ENCODE data around the gene LEAP2. TPM values are rescaled to one million over a fixed set of nuclear protein-coding genes. Genes with fewer than 3 reads are reported as not detected.

The LEAP2 gene
- total RNA-seq, 1 experiment from 2014 or later: 2.3 TPM

DNA sequence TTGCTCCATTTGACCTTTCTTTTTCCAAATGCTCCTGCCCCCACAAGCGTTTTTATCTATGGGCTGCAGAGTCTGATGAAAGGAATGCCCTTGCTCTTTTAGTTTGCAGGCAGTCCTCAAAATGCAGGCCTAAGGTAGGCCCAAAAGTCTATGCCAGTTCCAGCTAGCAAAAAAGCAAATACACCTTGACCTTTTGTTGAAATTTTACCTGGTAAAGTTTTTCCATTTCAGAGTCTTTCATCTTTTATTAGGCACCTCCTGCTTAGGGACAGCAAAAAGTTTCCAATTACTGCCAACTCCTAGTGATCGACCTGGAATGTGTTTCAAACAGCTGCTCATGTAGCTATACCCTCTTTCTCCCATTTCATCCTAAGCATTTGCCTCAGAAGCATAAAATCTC lies 2.7 kb upstream of the LEAP2 start:
- no peak for DNase-seq
- intact Hi-C loops (cut with micrococcal nuclease; ENCODE audit: unreplicated experiment): no loop called here
- CTCF ChIA-PET: no interaction called here
- BruUV-seq (replicated peaks): no TSS peak
- Mint-ChIP-seq H3K27me3 (ENCODE audit: unreplicated experiment) (no peaks in the 10 kb centered on the region), H3K27ac (ENCODE audit: unreplicated experiment) (no peak overlapping the region), H3K4me1 (ENCODE audit: low read depth, unreplicated experiment) (peaks cover 34% of the 10 kb centered on the region), H3K36me3 (ENCODE audit: insufficient read depth, unreplicated experiment) (peaks cover 86% of the 10 kb centered on the region), H3K4me3 (ENCODE audit: low read depth, unreplicated experiment) (no peak overlapping the region), H3K9me3 (ENCODE audit: low read depth, unreplicated experiment) (peaks cover 5% of the 10 kb centered on the region)
- TF ChIP-seq, protein P1, sequence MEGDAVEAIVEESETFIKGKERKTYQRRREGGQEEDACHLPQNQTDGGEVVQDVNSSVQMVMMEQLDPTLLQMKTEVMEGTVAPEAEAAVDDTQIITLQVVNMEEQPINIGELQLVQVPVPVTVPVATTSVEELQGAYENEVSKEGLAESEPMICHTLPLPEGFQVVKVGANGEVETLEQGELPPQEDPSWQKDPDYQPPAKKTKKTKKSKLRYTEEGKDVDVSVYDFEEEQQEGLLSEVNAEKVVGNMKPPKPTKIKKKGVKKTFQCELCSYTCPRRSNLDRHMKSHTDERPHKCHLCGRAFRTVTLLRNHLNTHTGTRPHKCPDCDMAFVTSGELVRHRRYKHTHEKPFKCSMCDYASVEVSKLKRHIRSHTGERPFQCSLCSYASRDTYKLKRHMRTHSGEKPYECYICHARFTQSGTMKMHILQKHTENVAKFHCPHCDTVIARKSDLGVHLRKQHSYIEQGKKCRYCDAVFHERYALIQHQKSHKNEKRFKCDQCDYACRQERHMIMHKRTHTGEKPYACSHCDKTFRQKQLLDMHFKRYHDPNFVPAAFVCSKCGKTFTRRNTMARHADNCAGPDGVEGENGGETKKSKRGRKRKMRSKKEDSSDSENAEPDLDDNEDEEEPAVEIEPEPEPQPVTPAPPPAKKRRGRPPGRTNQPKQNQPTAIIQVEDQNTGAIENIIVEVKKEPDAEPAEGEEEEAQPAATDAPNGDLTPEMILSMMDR (IDR thresholded peaks at IDR 0.05; ENCODE audit: unreplicated experiment): no peak

GRCh38 chr5:132871459-132872284 lies 1.8 kb upstream of the LEAP2 start:
- H3K27me3 Mint-ChIP-seq (ENCODE audit: unreplicated experiment): no peaks in the 10 kb centered on the region
- peaks cover 5% of the 10 kb centered on the region for H3K9me3 Mint-ChIP-seq (ENCODE audit: low read depth, unreplicated experiment)
- intact Hi-C loops (cut with micrococcal nuclease; ENCODE audit: unreplicated experiment): no loop called here
- no peak for DNase-seq
- no peak overlapping the region for H3K4me3 Mint-ChIP-seq (ENCODE audit: low read depth, unreplicated experiment)
- H3K4me1 Mint-ChIP-seq (ENCODE audit: low read depth, unreplicated experiment): peaks cover 42% of the 10 kb centered on the region
- BruUV-seq (replicated peaks): no TSS peak
- peak overlapping the region; percentile 90 for H3K27ac Mint-ChIP-seq (ENCODE audit: unreplicated experiment)
- CTCF ChIA-PET: no interaction called here
- TF ChIP-seq, protein P1 (IDR thresholded peaks at IDR 0.05; ENCODE audit: unreplicated experiment): no peak
- H3K36me3 Mint-ChIP-seq (ENCODE audit: insufficient read depth, unreplicated experiment): peaks cover 78% of the 10 kb centered on the region

DNA sequence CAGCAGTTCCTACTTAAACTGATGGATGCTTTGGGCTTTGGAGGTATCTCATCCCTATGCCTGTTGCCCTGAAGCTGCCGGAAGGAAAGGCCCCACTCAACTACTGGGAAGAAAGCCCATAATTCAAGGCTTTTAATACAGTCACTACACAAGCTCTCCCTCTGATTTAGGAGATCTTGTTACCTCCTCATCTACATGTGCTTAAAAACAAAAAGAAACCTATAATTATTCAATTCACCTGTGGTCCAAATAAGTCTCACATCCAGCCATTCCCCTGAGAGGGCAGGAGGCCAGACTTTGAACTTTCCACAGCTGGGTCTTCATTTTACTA lies 715 bp upstream of the LEAP2 start:
- no peaks in the 10 kb centered on the region for H3K27me3 Mint-ChIP-seq (ENCODE audit: unreplicated experiment)
- TF ChIP-seq, protein P1 (IDR thresholded peaks at IDR 0.05; ENCODE audit: unreplicated experiment): no peak
- no peak overlapping the region for H3K4me3 Mint-ChIP-seq (ENCODE audit: low read depth, unreplicated experiment)
- peak overlapping the region; percentile 90 for H3K27ac Mint-ChIP-seq (ENCODE audit: unreplicated experiment)
- peaks cover 5% of the 10 kb centered on the region for H3K9me3 Mint-ChIP-seq (ENCODE audit: low read depth, unreplicated experiment)
- DNase-seq: no peak
- BruUV-seq (replicated peaks): no TSS peak
- CTCF ChIA-PET: no interaction called here
- H3K4me1 Mint-ChIP-seq (ENCODE audit: low read depth, unreplicated experiment): peaks cover 46% of the 10 kb centered on the region
- H3K36me3 Mint-ChIP-seq (ENCODE audit: insufficient read depth, unreplicated experiment): peaks cover 74% of the 10 kb centered on the region
- intact Hi-C loops (cut with micrococcal nuclease; ENCODE audit: unreplicated experiment): no loop called here

- intact Hi-C loops (cut with micrococcal nuclease; ENCODE audit: unreplicated experiment): no loop called here
- CTCF ChIA-PET: no interaction called here
- no peak for DNase-seq
- Mint-ChIP-seq H3K36me3 (ENCODE audit: insufficient read depth, unreplicated experiment) (peaks cover 71% of the 10 kb centered on the region), H3K4me3 (ENCODE audit: low read depth, unreplicated experiment) (peak overlapping the region; percentile 38), H3K27ac (ENCODE audit: unreplicated experiment) (peak overlapping the region; percentile 90), H3K27me3 (ENCODE audit: unreplicated experiment) (no peaks in the 10 kb centered on the region), H3K4me1 (ENCODE audit: low read depth, unreplicated experiment) (peaks cover 55% of the 10 kb centered on the region), H3K9me3 (ENCODE audit: low read depth, unreplicated experiment) (peaks cover 5% of the 10 kb centered on the region)
- TF ChIP-seq, protein P1 (IDR thresholded peaks at IDR 0.05; ENCODE audit: unreplicated experiment): no peak
- no TSS peak for BruUV-seq (replicated peaks)
Observed at GRCh38 chr5:132873930-132874271, 433 bp downstream of the LEAP2 start.

Data from Calu3 (cell line).